Esophagus muscularis mucosa (tissue), 4 donors: ENCODE results near the gene RAB3A. TPM values are rescaled to one million over a fixed set of nuclear protein-coding genes. Genes with fewer than 3 reads are reported as not detected.

ENCODE experiments used
- DNase-seq: peaks from one replicate; pipeline ENCODE4 v3.0.0-alpha.2; 2017; ENCODE audit errors: extremely low spot score
- H3K27ac ChIP-seq, 4 donors: fragments of 200-600 bp; sonication (generic); replicated peaks in 1 of 4; 1 replicate in 3 of 4; 2 replicates in 1 of 4; pipeline ENCODE4 v1.5.1; 2016 to 2019; ENCODE audit warnings: mild to moderate bottlenecking in 1 of 4
- H3K27me3 ChIP-seq, 4 donors: fragments of 200-600 bp; sonication (generic); one replicate each; pipeline versions ENCODE4 v1.5.1 to v1.6.0; 2016 to 2019
- H3K36me3 ChIP-seq, 4 donors: fragments of 200-600 bp; sonication (generic); one replicate each; pipeline ENCODE4 v1.5.1; 2016 to 2019
- H3K4me1 ChIP-seq, 4 donors: fragments of 200-600 bp; sonication (generic); one replicate each; pipeline ENCODE4 v1.5.1; 2016 to 2019
- H3K4me3 ChIP-seq, 4 donors: fragments of 200-600 bp; sonication (generic); 1 replicate in 2 of 4; 2 replicates in 2 of 4; pipeline ENCODE4 v1.5.1; 2016 to 2019; ENCODE audit warnings: mild to moderate bottlenecking in 4 of 4, moderate library complexity in 1 of 4
- H3K9me3 ChIP-seq, 4 donors: fragments of 200-600 bp; sonication (generic); 1 replicate in 3 of 4; 2 replicates in 1 of 4; pipeline ENCODE4 v1.5.1; 2016 to 2019
- EP300 ChIP-seq: sonication (generic); formaldehyde crosslinking; IDR thresholded peaks from one replicate; pipeline ENCODE4 v1.6.1; 2017; ENCODE audit warnings: antibody characterized with exemption
- POLR2A ChIP-seq: fragments of 450-650 bp; IDR thresholded peaks from one replicate; pipeline ENCODE4 v1.6.1; 2017; ENCODE audit warnings: antibody characterized with exemption, moderate library complexity, mild to moderate bottlenecking, low read depth
- POLR2AphosphoS5 ChIP-seq, 2 donors: sonication (generic); formaldehyde crosslinking; IDR thresholded peaks; one replicate each; pipeline ENCODE4 v1.6.1; 2017; ENCODE audit warnings: antibody characterized with exemption in 2 of 2
- WGBS: methylation state at CpG from one replicate; pipeline ENCODE4 v1.1.5; 2018; 5-methylcytosine and 5-hydroxymethylcytosine counted together
- intact Hi-C: fragments of 100-400 bp; cut with DNase I; formaldehyde crosslinking; loops from one replicate; pipeline ENCODE4 v1.15.1; 2023
- total RNA-seq, 4 donors: library from RNA; depleted of rRNA; stranded (reverse); fragments of >200 nt; gene quantifications; one replicate each; pipeline versions ENCODE4 v1.1.0 to v1.2.1, GENCODE V29; 2016
- TF ChIP-seq, protein P1 (sequence below), 3 experiments: fragments of 200-600 bp in 2 of 3; fragments of 450-650 bp in 1 of 3; sonication (generic) in 2 of 3; IDR thresholded peaks; one replicate each; pipeline ENCODE4 v1.5.1; 2017 to 2019; ENCODE audit warnings: antibody characterized with exemption in 3 of 3, mild to moderate bottlenecking in 2 of 3, moderate library complexity in 1 of 3

The RAB3A gene
- total RNA-seq, 4 donors from 2014 or later: 1.7 to 2.5 (median 1.9) TPM

DNA sequence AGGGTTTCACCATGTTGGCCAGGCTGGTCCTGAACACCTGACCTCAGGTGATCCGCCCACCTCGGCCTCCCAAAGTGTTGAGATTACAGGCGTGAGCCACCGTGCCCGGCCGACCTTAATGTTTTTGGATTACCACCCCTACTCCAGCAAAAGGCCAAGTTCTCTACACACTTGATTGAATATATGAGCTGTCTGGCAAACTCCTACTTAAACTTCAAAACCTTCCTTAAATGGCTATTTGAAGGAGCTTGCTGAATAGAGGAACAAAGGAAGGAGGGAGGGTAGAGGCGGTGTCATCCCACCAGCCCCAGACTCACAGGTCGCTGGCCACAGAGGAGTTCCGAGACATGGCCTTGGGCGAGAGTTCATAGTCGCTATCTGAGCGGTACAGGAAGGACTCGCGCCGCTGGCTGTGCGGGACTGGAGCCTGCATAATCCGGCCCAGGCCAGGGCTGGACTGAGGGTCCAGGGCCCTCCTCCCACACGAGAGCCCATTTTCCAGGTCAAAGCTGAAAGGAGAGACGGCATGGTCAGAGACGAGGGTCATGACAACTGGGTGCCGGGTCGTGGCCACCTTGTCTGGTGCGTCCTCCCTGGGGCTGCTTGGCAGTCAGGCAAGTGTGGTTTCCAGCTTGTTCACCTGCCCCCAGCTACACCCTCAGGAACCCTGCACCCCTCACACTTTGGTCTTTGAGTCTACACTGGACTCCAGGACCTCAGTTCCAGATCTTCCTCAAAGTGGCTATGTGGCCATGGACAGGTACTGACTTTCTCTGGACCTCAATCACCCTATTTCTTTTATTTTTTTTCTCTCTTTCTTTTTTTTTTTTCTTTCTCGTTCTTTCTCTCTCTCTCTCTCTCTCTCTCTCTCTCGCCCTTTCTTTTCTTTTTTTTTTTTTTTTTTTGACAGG is 18.2 kb upstream of the RAB3A start:
- H3K36me3 ChIP-seq: no peaks in the 10 kb centered on the region
- H3K27ac ChIP-seq: no peak overlapping the region
- TF ChIP-seq EP300: no peak
- TF ChIP-seq, protein P1, sequence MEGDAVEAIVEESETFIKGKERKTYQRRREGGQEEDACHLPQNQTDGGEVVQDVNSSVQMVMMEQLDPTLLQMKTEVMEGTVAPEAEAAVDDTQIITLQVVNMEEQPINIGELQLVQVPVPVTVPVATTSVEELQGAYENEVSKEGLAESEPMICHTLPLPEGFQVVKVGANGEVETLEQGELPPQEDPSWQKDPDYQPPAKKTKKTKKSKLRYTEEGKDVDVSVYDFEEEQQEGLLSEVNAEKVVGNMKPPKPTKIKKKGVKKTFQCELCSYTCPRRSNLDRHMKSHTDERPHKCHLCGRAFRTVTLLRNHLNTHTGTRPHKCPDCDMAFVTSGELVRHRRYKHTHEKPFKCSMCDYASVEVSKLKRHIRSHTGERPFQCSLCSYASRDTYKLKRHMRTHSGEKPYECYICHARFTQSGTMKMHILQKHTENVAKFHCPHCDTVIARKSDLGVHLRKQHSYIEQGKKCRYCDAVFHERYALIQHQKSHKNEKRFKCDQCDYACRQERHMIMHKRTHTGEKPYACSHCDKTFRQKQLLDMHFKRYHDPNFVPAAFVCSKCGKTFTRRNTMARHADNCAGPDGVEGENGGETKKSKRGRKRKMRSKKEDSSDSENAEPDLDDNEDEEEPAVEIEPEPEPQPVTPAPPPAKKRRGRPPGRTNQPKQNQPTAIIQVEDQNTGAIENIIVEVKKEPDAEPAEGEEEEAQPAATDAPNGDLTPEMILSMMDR (IDR thresholded peaks at IDR 0.05): no peak
- no peak for TF ChIP-seq POLR2A
- no peak for TF ChIP-seq POLR2AphosphoS5 (IDR thresholded peaks at IDR 0.05)
- no peaks in the 10 kb centered on the region for H3K9me3 ChIP-seq
- H3K27me3 ChIP-seq: peaks cover 0 to 51% (median 24%) of the 10 kb centered on the region in 4 donors
- no peak for DNase-seq
- intact Hi-C loops: no loop called here
- no peak overlapping the region for H3K4me3 ChIP-seq
- peaks cover 19 to 37% (median 32%) of the 10 kb centered on the region in 4 donors for H3K4me1 ChIP-seq
- WGBS: 89% methylated on average over 23 of the region's 25 CpGs

- Histone ChIP-seq H3K4me1 (peaks cover 13 to 27% (median 25%) of the 10 kb centered on the region in 4 donors), H3K4me3 (no peak overlapping the region), H3K9me3 (no peaks in the 10 kb centered on the region), H3K36me3 (no peaks in the 10 kb centered on the region), H3K27ac (no peak overlapping the region), H3K27me3 (peaks cover 0 to 38% (median 18%) of the 10 kb centered on the region in 4 donors)
- intact Hi-C loops: no loop called here
- WGBS: 12% methylated on average over 21 of the region's 33 CpGs
- no peak for DNase-seq
- TF ChIP-seq, protein P1 (IDR thresholded peaks at IDR 0.05): no peak
- TF ChIP-seq EP300: no peak
These were observed 16.9 kb upstream of the RAB3A start for GRCh38 chr19:18220632-18221275.

- WGBS: 66% methylated on average over 27 of the region's 28 CpGs
- intact Hi-C loops: no loop called here
- Histone ChIP-seq H3K27ac (no peak overlapping the region), H3K9me3 (no peaks in the 10 kb centered on the region), H3K27me3 (peaks cover 0 to 31% (median 12%) of the 10 kb centered on the region in 4 donors), H3K4me3 (no peak overlapping the region), H3K36me3 (no peaks in the 10 kb centered on the region), H3K4me1 (peaks cover 6 to 20% (median 18%) of the 10 kb centered on the region in 4 donors)
- no peak for DNase-seq
- no peak for TF ChIP-seq POLR2A
- TF ChIP-seq POLR2AphosphoS5 (IDR thresholded peaks at IDR 0.05): no peak
- TF ChIP-seq EP300: no peak
- TF ChIP-seq, protein P1 (IDR thresholded peaks at IDR 0.05): no peak
These were observed 16.2 kb upstream of the RAB3A start for GRCh38 chr19:18219911-18220631.

DNA sequence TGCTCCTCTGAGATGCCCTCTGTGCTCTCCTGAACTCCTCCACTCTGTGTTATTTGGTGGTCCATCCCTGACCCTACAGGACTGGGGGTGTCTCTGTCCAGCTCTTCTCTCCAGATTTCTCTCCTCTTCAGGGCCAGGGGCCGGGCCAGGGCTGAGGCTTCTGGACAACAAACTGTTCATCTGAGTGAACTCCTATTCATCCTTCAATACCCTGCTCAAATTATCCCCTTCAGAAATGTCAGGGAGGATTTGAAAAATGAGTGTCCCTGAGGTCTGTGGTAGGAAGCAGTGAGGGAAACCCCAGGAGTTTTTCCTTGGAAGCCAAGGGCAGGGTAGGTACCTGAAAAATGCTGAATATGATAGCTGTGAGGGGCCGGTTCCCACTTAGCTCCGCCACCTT is 14.8 kb upstream of the RAB3A start:
- Histone ChIP-seq H3K27ac (no peak overlapping the region), H3K4me1 (peaks cover 0 to 7% (median 5%) of the 10 kb centered on the region in 4 donors), H3K27me3 (peaks cover 0 to 26% (median 7%) of the 10 kb centered on the region in 4 donors), H3K9me3 (no peaks in the 10 kb centered on the region), H3K4me3 (no peak overlapping the region), H3K36me3 (no peaks in the 10 kb centered on the region)
- intact Hi-C loops: no loop called here
- TF ChIP-seq POLR2AphosphoS5 (IDR thresholded peaks at IDR 0.05) (no peak), POLR2A (no peak)
- 60% methylated on average over 2 of the region's 3 CpGs for whole genome bisulfite sequencing
- DNase-seq: no peak

DNA sequence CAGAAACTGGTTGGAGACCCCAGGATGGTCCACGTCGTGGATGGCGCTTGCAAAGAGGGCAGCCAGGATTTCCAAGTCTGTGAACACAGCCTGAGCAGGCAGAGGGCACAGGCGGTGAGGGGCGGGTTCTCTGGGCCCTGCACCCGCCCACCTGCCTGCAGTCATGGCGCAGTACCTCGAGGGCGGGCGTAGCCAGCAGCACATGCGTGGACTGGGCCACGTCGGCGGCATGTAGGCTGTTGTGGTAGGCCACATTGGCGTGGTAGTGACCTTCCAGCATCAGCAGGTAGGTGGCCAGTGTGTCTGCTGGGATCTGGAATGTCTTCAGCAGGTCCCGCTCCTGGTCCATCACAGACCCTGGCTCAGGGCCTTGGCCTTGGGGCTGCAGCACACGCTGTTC is 14.3 kb upstream of the RAB3A start:
- Histone ChIP-seq H3K27ac (no peak overlapping the region), H3K4me1 (peaks cover 0 to 7% (median 5%) of the 10 kb centered on the region in 4 donors), H3K9me3 (no peaks in the 10 kb centered on the region), H3K27me3 (peaks cover 0 to 26% (median 7%) of the 10 kb centered on the region in 4 donors), H3K36me3 (no peaks in the 10 kb centered on the region), H3K4me3 (no peak overlapping the region)
- intact Hi-C loops: no loop called here
- no peak for TF ChIP-seq EP300
- no peak for TF ChIP-seq POLR2AphosphoS5 (IDR thresholded peaks at IDR 0.05)
- TF ChIP-seq, protein P1 (IDR thresholded peaks at IDR 0.05): no peak
- no peak for TF ChIP-seq POLR2A
- 94% methylated on average over 2 of the region's 17 CpGs for WGBS
- no peak for DNase-seq
